Right atrium auricular region (tissue), 2 donors: Measurements from ENCODE around the gene ABHD1. TPM values are rescaled to one million over a fixed set of nuclear protein-coding genes. Genes with fewer than 3 reads are reported as not detected.

Experiments
- DNase-seq: peaks from one replicate; pipeline ENCODE4 v3.0.0-alpha.2; 2019; ENCODE audit warnings: low spot score
- H3K27ac ChIP-seq, 2 donors: fragments of 200-600 bp; sonication (generic); 1 replicate in 1 of 2; 2 replicates in 1 of 2; pipeline ENCODE4 v1.5.1; 2016 to 2019
- H3K27me3 ChIP-seq, 2 donors: fragments of 200-600 bp; sonication (generic); one replicate each; pipeline versions ENCODE4 v1.5.1 to v1.6.0; 2017 to 2019
- H3K36me3 ChIP-seq: fragments of 200-600 bp; sonication (generic); one replicate; pipeline ENCODE4 v1.5.1; 2016
- H3K4me1 ChIP-seq, 2 donors: fragments of 200-600 bp; sonication (generic); one replicate each; pipeline versions ENCODE4 v1.5.1 to v1.6.0; 2017 to 2019
- H3K4me3 ChIP-seq, 2 donors: fragments of 200-600 bp; sonication (generic); 1 replicate in 1 of 2; 2 replicates in 1 of 2; pipeline ENCODE4 v1.5.1; 2017 to 2019; ENCODE audit warnings: mild to moderate bottlenecking in 1 of 2, moderate library complexity in 1 of 2
- H3K9me3 ChIP-seq, 2 donors: fragments of 200-600 bp; sonication (generic); one replicate each; pipeline ENCODE4 v1.5.1; 2019
- CTCF ChIP-seq, 2 donors: fragments of 200-600 bp; sonication (generic); IDR thresholded peaks; one replicate each; pipeline ENCODE4 v1.5.1; 2019; ENCODE audit warnings: antibody characterized with exemption in 2 of 2
- total RNA-seq, 2 donors: library from RNA; depleted of rRNA; stranded (reverse); fragments of >200 nt; gene quantifications; one replicate each; pipeline ENCODE4 v1.1.0, GENCODE V29; 2016

ABHD1 gene
- total RNA-seq, 2 donors from 2014 or later, result 0.90 to 1.0 TPM

- Histone ChIP-seq H3K36me3 (no peaks in the 10 kb centered on the region), H3K4me1 (peaks cover 0 to 37% of the 10 kb centered on the region in 2 donors)
- peak; percentile 96 for TF ChIP-seq CTCF (IDR thresholded peaks at IDR 0.05)
Observed at GRCh38 chr2:27086090-27086723, 37.4 kb upstream of the ABHD1 start.

GRCh38 chr2:27086724-27087593 is 36.7 kb upstream of the ABHD1 start, which contains the start of gene KHK:
Gene KHK (plus strand): TSS chr2:27086772. CDS start chr2:27087260, 488 bp downstream.
- Histone ChIP-seq H3K4me3 (peak within 1 kb of the TSS; percentile 54 to 74), H3K4me1 (peaks cover 0 to 30% of the 10 kb centered on the region in 2 donors), H3K27me3 (no peaks in the 10 kb centered on the region), H3K36me3 (no peaks in the 10 kb centered on the region), H3K27ac (peak within 1 kb of the TSS; percentile 93 to 98), H3K9me3 (no peaks in the 10 kb centered on the region)
- peak; percentile 74 for DNase-seq
- TF ChIP-seq CTCF (IDR thresholded peaks at IDR 0.05), result no peak

More at GRCh38 chr2:27086090-27086723, 37.4 kb upstream of the ABHD1 start:
- Histone ChIP-seq H3K27ac (peak overlapping the region; percentile 93 to 98), H3K27me3 (no peaks in the 10 kb centered on the region), H3K9me3 (no peaks in the 10 kb centered on the region), H3K4me3 (peak overlapping the region; percentile 54 to 74)
- DNase-seq, result peak; percentile 94

GRCh38 chr2:27087823-27088410 is 35.7 kb upstream of the ABHD1 start:
- Histone ChIP-seq H3K4me3 (no peak overlapping the region), H3K4me1 (peaks cover 0 to 20% of the 10 kb centered on the region in 2 donors), H3K9me3 (no peaks in the 10 kb centered on the region), H3K27ac (no peak overlapping the region), H3K27me3 (no peaks in the 10 kb centered on the region), H3K36me3 (no peaks in the 10 kb centered on the region)
- TF ChIP-seq CTCF (IDR thresholded peaks at IDR 0.05), result no peak
- no peak for DNase-seq

GRCh38 chr2:27088634-27089033 is 35.0 kb upstream of the ABHD1 start:
- no peaks in the 10 kb centered on the region for H3K9me3 ChIP-seq
- TF ChIP-seq CTCF (IDR thresholded peaks at IDR 0.05), result no peak
- H3K27me3 ChIP-seq, result no peaks in the 10 kb centered on the region
- no peaks in the 10 kb centered on the region for H3K36me3 ChIP-seq
- H3K4me3 ChIP-seq, result no peak overlapping the region
- H3K27ac ChIP-seq, result no peak overlapping the region
- H3K4me1 ChIP-seq, result peaks cover 0 to 20% of the 10 kb centered on the region in 2 donors
- no peak for DNase-seq

GRCh38 chr2:27089111-27089954 is 34.3 kb upstream of the ABHD1 start:
- Histone ChIP-seq H3K27ac (no peak overlapping the region), H3K4me1 (peaks cover 0 to 20% of the 10 kb centered on the region in 2 donors), H3K4me3 (no peak overlapping the region), H3K27me3 (no peaks in the 10 kb centered on the region), H3K9me3 (no peaks in the 10 kb centered on the region), H3K36me3 (no peaks in the 10 kb centered on the region)
- no peak for TF ChIP-seq CTCF (IDR thresholded peaks at IDR 0.05)
- DNase-seq, result no peak
